ENCODE measurements around the gene GHR.

GHR gene

GRCh38 chr5:42612750-42613366 lies 189.6 kb downstream of the GHR start:
- DNase-seq, result no peak

GRCh38 chr5:42614509-42614908 lies 191.3 kb downstream of the GHR start:
- no peak for DNase-seq

GRCh38 chr5:42620579-42621216 lies 197.5 kb downstream of the GHR start:
- DNase-seq, result no peak

GRCh38 chr5:42621242-42621641 lies 198.0 kb downstream of the GHR start:
- no peak for DNase-seq

GRCh38 chr5:42621662-42622061 lies 198.4 kb downstream of the GHR start:
- no peak for DNase-seq

GRCh38 chr5:42624912-42625311 lies 201.7 kb downstream of the GHR start:
- DNase-seq, result no peak

- no peak for DNase-seq
These were observed 203.2 kb downstream of the GHR start for GRCh38 chr5:42626462-42626861.

- no peak for DNase-seq
These were observed 205.6 kb downstream of the GHR start for GRCh38 chr5:42628821-42629220.

GRCh38 chr5:42629284-42629683 lies 206.0 kb downstream of the GHR start:
- no peak for DNase-seq

GRCh38 chr5:42631241-42631640 lies 208.0 kb downstream of the GHR start:
- no peak for DNase-seq

- DNase-seq, result no peak
These were observed 209.2 kb downstream of the GHR start for GRCh38 chr5:42632354-42632900.

- no peak for DNase-seq
These were observed 211.3 kb downstream of the GHR start for GRCh38 chr5:42634575-42634974.

- no peak for DNase-seq
These were observed 213.2 kb downstream of the GHR start for GRCh38 chr5:42636425-42636824.

- no peak for DNase-seq
These were observed 213.7 kb downstream of the GHR start for GRCh38 chr5:42636946-42637345.

- DNase-seq, result no peak
These were observed 215.7 kb downstream of the GHR start for GRCh38 chr5:42638972-42639371.

- DNase-seq, result no peak
These were observed 217.6 kb downstream of the GHR start for GRCh38 chr5:42640835-42641234.

- DNase-seq, result no peak
These were observed 218.2 kb downstream of the GHR start for GRCh38 chr5:42641336-42642005.

GRCh38 chr5:42642006-42642405 lies 218.8 kb downstream of the GHR start:
- no peak for DNase-seq

- no peak for DNase-seq
These were observed 220.1 kb downstream of the GHR start for GRCh38 chr5:42643360-42643759.

GRCh38 chr5:42645138-42645537 lies 221.9 kb downstream of the GHR start:
- DNase-seq, result no peak

GRCh38 chr5:42648036-42648435 lies 224.8 kb downstream of the GHR start:
- DNase-seq, result no peak

GRCh38 chr5:42648915-42649314 lies 225.7 kb downstream of the GHR start:
- no peak for DNase-seq

GRCh38 chr5:42650084-42650483 lies 226.8 kb downstream of the GHR start:
- DNase-seq, result no peak

- DNase-seq, result no peak
These were observed 230.5 kb downstream of the GHR start for GRCh38 chr5:42653705-42654104.
